Measurements from ENCODE around the gene STX16. TPM values are rescaled to one million over a fixed set of nuclear protein-coding genes. Genes with fewer than 3 reads are reported as not detected.

Gene STX16, protein sequence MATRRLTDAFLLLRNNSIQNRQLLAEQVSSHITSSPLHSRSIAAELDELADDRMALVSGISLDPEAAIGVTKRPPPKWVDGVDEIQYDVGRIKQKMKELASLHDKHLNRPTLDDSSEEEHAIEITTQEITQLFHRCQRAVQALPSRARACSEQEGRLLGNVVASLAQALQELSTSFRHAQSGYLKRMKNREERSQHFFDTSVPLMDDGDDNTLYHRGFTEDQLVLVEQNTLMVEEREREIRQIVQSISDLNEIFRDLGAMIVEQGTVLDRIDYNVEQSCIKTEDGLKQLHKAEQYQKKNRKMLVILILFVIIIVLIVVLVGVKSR
- total RNA-seq (30.1 TPM), polyA plus RNA-seq (ENCODE audit: insufficient read depth in 1 of 8, insufficient read length in 8 of 8, low replicate concordance in 1 of 8) (10 to 100 TPM; 45.1 to 60.8 (median 52.4) TPM)
- long read RNA-seq, donor 1, full-length matches to known transcripts = 2 of 2 reads
- long read RNA-seq, donor 1, partial matches to known transcripts = 0 of 2 reads
- long read RNA-seq, donor 1, other reads (novel, unspliced or antisense) = 0 of 2 reads
- long read RNA-seq, donor 2 = 0 reads
- long read RNA-seq, donor 3, full-length matches to known transcripts = 4 of 4 reads
- long read RNA-seq, donor 3, partial matches to known transcripts = 0 of 4 reads
- long read RNA-seq, donor 3, other reads (novel, unspliced or antisense) = 0 of 4 reads
- long read RNA-seq, donor 4, full-length matches to known transcripts = 3 of 3 reads
- long read RNA-seq, donor 4, partial matches to known transcripts = 0 of 3 reads
- long read RNA-seq, donor 4, other reads (novel, unspliced or antisense) = 0 of 3 reads
- long read RNA-seq, donor 5, full-length matches to known transcripts = 2 of 2 reads
- long read RNA-seq, donor 5, partial matches to known transcripts = 0 of 2 reads
- long read RNA-seq, donor 5, other reads (novel, unspliced or antisense) = 0 of 2 reads
- long read RNA-seq, donor 6, full-length matches to known transcripts = 4 of 12 reads
- long read RNA-seq, donor 6, partial matches to known transcripts = 0 of 12 reads
- long read RNA-seq, donor 6, other reads (novel, unspliced or antisense) = 8 of 12 reads
- long read RNA-seq, donor 7, full-length matches to known transcripts = 4 of 4 reads
- long read RNA-seq, donor 7, partial matches to known transcripts = 0 of 4 reads
- long read RNA-seq, donor 7, other reads (novel, unspliced or antisense) = 0 of 4 reads
- long read RNA-seq, donor 8 = 0 reads
- long read RNA-seq, donor 9, full-length matches to known transcripts = 3 of 3 reads
- long read RNA-seq, donor 9, partial matches to known transcripts = 0 of 3 reads
- long read RNA-seq, donor 9, other reads (novel, unspliced or antisense) = 0 of 3 reads
- long read RNA-seq, donor 10, full-length matches to known transcripts = 2 of 7 reads
- long read RNA-seq, donor 10, partial matches to known transcripts = 0 of 7 reads
- long read RNA-seq, donor 10, other reads (novel, unspliced or antisense) = 5 of 7 reads
- long read RNA-seq, donor 11, full-length matches to known transcripts = 1 of 1 reads
- long read RNA-seq, donor 11, partial matches to known transcripts = 0 of 1 reads
- long read RNA-seq, donor 11, other reads (novel, unspliced or antisense) = 0 of 1 reads

DNA sequence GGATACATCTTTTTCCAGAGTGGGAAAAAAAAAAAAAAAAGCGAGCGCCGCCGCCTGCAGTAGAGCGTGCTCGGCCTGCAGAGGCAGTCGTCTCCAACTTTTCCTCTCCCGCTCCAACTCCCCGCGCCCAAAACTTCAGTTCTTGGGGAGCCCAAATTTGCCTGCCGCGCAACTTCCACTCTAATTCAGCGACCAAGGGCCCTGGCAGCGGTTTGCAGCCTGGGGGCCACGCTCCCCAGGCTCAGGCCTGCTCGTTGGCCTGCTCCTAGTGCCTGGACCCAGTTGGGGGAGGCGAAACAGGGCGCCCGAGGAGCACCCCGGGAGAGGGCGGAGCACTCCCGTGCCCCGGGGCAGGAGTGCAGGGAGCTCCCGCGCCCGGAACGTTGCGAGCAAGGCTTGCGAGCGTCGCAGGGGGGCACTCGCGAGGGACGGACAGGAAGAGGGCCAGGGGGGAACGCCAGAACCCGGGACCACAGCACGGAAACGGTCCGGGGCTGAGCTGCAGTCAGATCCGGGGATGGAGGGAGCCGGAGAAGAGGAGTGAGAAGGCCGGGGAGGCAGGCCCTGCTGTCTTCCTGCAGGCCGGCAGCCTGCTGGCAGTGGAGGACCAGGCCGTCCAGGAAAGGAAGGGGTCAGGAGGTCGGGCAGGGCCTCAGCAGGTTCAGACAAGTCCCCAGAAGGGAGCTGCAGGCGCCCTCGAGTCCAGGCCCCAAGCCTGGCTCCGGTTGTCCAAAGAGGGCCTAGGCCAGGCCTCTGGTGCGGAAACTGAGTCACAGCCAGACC lies at the start of gene STX16:
Gene STX16, plus strand, starts transcription at position 508 of the 783 bp plus-strand sequence. CDS start 724 bp downstream, outside the sequence.
- WGBS (ENCODE audit: insufficient coverage) = 1% methylated on average over 46 of the region's 49 CpGs
- DNase-seq = peak; percentile 96
- no peaks in the 10 kb centered on the region for H3K27me3 ChIP-seq (ENCODE audit: control insufficient read depth, insufficient read depth, low read length)
- peak within 1 kb of the TSS; percentile 75 for H3K4me3 ChIP-seq (ENCODE audit: low read length)
- peaks cover 4% of the 10 kb centered on the region for H3K36me3 ChIP-seq (ENCODE audit: control insufficient read depth, insufficient read depth, low read length)
- peak within 1 kb of the TSS; percentile 97 for H3K27ac ChIP-seq (ENCODE audit: low read length)
- H3K9me3 ChIP-seq (replicated peaks; ENCODE audit: control insufficient read depth, low read depth, low read length) = no peaks in the 10 kb centered on the region
- H3K4me1 ChIP-seq (ENCODE audit: control insufficient read depth, insufficient read depth, low read length) = peaks cover 37% of the 10 kb centered on the region

DNA sequence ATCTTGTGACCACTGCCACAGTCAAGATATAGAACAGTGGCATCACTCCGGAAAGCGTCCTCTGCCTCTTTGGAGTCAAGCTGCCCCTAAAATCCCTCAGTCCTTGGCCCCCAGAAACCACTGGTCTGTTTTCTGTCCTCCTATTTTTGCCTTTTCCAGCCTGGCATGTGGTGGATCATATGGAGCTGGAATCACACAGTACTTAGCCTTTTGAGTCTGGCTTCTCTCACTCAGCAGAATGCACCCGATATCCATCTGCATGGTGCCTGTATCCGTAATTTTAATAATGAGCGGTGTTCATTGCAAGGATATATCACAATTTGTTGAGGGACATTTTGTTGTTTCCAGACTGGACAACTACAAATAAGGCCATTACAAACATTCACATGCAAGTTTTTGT lies 49.0 kb upstream of the STX16 start:
- Histone ChIP-seq H3K27me3 (ENCODE audit: control insufficient read depth, insufficient read depth, low read length) (peaks cover 2% of the 10 kb centered on the region), H3K4me3 (ENCODE audit: low read length) (no peak overlapping the region), H3K36me3 (ENCODE audit: control insufficient read depth, insufficient read depth, low read length) (no peaks in the 10 kb centered on the region), H3K4me1 (ENCODE audit: control insufficient read depth, insufficient read depth, low read length) (peaks cover 45% of the 10 kb centered on the region), H3K9me3 (replicated peaks; ENCODE audit: control insufficient read depth, low read depth, low read length) (peaks cover 4% of the 10 kb centered on the region), H3K27ac (ENCODE audit: low read length) (no peak overlapping the region)
- DNase-seq = no peak
- WGBS (ENCODE audit: insufficient coverage) = 100% methylated on average over 2 of the region's 5 CpGs

DNA sequence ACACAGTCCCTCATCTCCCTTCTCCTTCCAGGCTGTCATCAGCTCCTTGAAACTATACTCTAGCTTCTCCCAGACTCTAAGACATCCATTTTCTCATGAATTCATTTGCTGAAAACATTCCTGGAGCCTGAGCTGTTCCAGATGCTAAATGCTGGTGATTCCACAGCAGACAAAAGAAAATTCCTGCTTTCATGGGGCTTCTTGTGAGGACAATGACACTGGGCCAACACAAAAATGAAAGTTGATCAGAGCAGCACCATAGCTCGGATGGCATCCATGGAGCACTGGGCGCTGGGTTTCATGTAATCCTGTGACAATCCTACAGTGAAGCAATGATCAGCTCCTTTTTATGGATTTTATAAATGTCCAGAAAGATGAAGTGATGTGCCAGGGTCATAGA lies 47.4 kb upstream of the STX16 start:
- peaks cover 31% of the 10 kb centered on the region for H3K4me1 ChIP-seq (ENCODE audit: control insufficient read depth, insufficient read depth, low read length)
- peaks cover 4% of the 10 kb centered on the region for H3K9me3 ChIP-seq (replicated peaks; ENCODE audit: control insufficient read depth, low read depth, low read length)
- peak; percentile 79 for DNase-seq
- H3K27ac ChIP-seq (ENCODE audit: low read length) = peak overlapping the region; percentile 79
- H3K36me3 ChIP-seq (ENCODE audit: control insufficient read depth, insufficient read depth, low read length) = no peaks in the 10 kb centered on the region
- H3K27me3 ChIP-seq (ENCODE audit: control insufficient read depth, insufficient read depth, low read length) = peaks cover 2% of the 10 kb centered on the region
- 28% methylated on average over 2 of the region's 2 CpGs for WGBS (ENCODE audit: insufficient coverage)
- H3K4me3 ChIP-seq (ENCODE audit: low read length) = no peak overlapping the region

DNA sequence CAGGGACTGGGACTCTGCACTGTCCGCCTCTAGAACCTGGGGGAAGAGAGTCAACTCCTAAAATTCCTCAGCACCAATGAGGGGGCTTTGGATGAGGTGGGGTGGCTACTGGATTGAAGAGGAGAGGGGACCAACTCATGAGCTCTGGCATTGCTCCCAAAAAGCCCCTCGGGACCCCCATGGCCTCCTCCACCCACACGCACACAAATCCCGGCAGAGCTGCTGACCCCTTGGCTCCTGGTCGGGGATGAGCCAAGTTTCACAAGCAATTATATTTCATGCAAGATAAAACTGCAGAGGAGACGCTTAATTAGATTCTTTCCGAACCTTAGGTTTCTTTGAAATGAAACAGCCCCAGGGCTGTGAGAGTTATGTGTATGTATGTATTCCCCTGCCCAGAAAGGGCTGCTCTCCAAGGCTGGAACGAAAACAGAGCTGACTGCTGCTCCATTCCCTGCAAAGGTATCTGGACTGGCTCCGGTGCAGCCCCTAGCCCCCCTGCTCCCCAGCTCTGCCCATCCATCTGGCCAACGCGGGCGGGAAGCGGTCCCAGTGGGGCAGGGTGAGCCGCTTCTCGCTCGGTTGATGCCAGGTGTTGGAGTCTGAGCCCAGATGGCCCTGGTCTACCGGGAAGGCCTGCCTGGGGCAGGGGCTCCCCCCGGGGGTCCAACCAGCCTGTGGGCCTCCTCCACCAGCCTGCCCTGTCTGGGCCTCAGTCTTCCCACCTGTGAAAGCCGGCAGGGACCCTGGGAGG lies 46.8 kb upstream of the STX16 start:
- DNase-seq = peak; percentile 83
- H3K4me3 ChIP-seq (ENCODE audit: low read length) = no peak overlapping the region
- H3K27ac ChIP-seq (ENCODE audit: low read length) = peak overlapping the region; percentile 79
- peaks cover 2% of the 10 kb centered on the region for H3K27me3 ChIP-seq (ENCODE audit: control insufficient read depth, insufficient read depth, low read length)
- H3K9me3 ChIP-seq (replicated peaks; ENCODE audit: control insufficient read depth, low read depth, low read length) = peaks cover 4% of the 10 kb centered on the region
- H3K4me1 ChIP-seq (ENCODE audit: control insufficient read depth, insufficient read depth, low read length) = peaks cover 31% of the 10 kb centered on the region
- H3K36me3 ChIP-seq (ENCODE audit: control insufficient read depth, insufficient read depth, low read length) = no peaks in the 10 kb centered on the region
- 3% methylated on average over 11 of the region's 19 CpGs for WGBS (ENCODE audit: insufficient coverage)

DNA sequence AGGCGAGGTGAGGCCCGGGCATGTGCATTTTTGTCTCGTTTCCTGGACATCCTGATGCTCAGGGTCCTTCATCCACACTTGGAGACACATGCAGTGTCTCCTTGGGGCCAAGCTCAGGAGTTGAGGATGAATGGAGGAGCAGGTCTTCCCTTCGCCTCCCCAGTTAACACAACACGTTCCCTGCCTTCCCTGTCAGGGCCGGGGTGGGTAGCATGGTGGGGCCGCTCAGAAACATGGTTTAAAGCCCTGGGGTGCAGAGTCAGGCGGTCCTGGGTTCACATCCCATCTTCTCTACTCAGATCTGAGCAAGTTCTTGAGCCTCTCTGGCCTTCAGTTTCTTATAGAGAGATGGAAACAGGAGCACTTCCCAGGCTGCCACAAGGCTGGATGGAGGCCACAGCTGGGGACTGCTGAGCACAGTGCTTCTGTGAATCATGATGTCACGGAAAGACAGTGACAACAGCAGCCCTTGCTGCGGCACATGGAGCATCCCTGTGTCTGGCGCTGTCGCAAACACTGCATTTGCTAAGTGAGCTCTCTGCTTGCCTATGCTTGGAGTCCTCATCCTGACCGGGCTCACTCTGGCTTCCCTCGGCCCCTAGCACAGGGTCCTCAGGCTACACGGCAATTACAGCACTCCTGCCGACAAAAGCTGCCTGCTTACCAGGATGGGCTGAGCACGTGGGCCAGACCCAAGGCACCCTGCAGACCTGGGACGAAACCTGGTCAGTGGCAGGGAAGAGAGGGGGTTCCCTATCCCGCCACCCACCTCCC lies 45.6 kb upstream of the STX16 start:
- DNase-seq = peak; percentile 67
- 77% methylated on average over 11 of the region's 19 CpGs for WGBS (ENCODE audit: insufficient coverage)

DNA sequence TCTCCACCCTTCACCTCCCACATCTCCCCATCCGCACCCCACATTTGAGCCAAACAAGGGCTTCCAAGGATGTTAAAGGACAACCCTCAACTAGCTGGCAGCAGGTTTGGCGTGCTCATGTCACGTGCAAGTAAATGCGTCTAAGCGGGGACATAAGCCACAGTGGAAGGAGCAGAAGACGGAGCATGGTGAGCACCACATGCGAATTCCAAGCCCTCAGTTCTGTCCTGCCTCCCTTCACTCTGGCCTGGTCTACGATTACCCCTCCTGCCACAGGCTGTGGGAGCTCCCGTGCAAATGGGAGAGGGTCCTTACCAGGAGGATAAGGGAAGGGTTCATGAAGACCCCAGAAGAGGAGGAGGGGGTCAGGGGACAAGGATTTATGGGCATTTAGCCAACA lies 44.9 kb upstream of the STX16 start:
- Histone ChIP-seq H3K9me3 (replicated peaks; ENCODE audit: control insufficient read depth, low read depth, low read length) (peaks cover 4% of the 10 kb centered on the region), H3K4me3 (ENCODE audit: low read length) (no peak overlapping the region), H3K36me3 (ENCODE audit: control insufficient read depth, insufficient read depth, low read length) (no peaks in the 10 kb centered on the region), H3K27me3 (ENCODE audit: control insufficient read depth, insufficient read depth, low read length) (no peaks in the 10 kb centered on the region), H3K27ac (ENCODE audit: low read length) (no peak overlapping the region), H3K4me1 (ENCODE audit: control insufficient read depth, insufficient read depth, low read length) (peaks cover 28% of the 10 kb centered on the region)
- no peak for DNase-seq
- WGBS (ENCODE audit: insufficient coverage) = 89% methylated on average over 7 of the region's 9 CpGs

More for the DNA sequence above, 45.6 kb upstream of the STX16 start:
- Histone ChIP-seq H3K4me1 (ENCODE audit: control insufficient read depth, insufficient read depth, low read length) (peaks cover 26% of the 10 kb centered on the region), H3K36me3 (ENCODE audit: control insufficient read depth, insufficient read depth, low read length) (no peaks in the 10 kb centered on the region), H3K9me3 (replicated peaks; ENCODE audit: control insufficient read depth, low read depth, low read length) (peaks cover 4% of the 10 kb centered on the region), H3K27me3 (ENCODE audit: control insufficient read depth, insufficient read depth, low read length) (no peaks in the 10 kb centered on the region), H3K27ac (ENCODE audit: low read length) (no peak overlapping the region), H3K4me3 (ENCODE audit: low read length) (no peak overlapping the region)

DNA sequence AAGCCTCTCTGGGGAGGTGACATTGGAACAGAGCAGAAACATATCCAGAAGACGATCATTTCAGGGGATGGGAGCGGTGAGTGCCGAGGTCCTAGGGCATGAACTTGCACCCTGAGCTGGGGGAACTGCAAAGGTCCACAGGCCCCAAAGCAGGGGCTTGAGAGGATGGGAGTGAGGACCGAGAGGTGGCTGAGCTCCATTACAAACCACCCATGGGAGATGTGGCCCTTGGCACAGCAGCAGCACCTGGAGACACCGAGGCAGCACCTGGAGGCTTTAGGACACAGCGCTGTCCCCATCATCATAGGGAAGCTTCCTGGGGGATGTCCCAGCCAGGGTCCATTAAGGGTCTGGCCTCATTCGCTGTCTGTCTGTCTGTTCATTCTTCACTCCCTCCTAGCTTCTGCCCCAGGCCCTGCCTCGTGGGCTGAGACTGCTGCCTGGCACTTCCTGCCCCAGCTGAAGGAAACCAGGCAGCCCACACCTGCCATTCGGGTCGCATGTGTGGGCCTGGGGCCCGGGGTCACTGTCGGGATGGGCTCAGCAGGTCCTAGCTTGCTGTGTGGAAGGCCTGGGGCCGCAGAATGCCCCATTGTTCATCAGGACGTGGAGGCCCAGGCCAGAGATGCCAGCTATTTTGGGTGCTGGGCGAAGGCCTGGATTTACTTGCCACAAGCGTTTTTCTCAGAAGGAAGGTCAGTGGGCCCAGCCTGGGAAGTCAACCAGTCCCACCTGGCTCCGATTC lies 42.8 kb upstream of the STX16 start:
- WGBS (ENCODE audit: insufficient coverage) = 75% methylated on average over 17 of the region's 17 CpGs
- Histone ChIP-seq H3K9me3 (replicated peaks; ENCODE audit: control insufficient read depth, low read depth, low read length) (no peaks in the 10 kb centered on the region), H3K36me3 (ENCODE audit: control insufficient read depth, insufficient read depth, low read length) (no peaks in the 10 kb centered on the region), H3K27me3 (ENCODE audit: control insufficient read depth, insufficient read depth, low read length) (no peaks in the 10 kb centered on the region), H3K27ac (ENCODE audit: low read length) (no peak overlapping the region), H3K4me1 (ENCODE audit: control insufficient read depth, insufficient read depth, low read length) (peaks cover 42% of the 10 kb centered on the region), H3K4me3 (ENCODE audit: low read length) (no peak overlapping the region)
- DNase-seq = no peak
